ENCODE results near the gene MDP1. TPM values are rescaled to one million over a fixed set of nuclear protein-coding genes. Genes with fewer than 3 reads are reported as not detected.

Gene MDP1
- polyA plus RNA-seq, 2 of the 4 experiments (the other 2 are of a cell fraction): 21.6 to 38.6 TPM

GRCh38 chr14:24263848-24264247, 48.0 kb upstream of the MDP1 start (continued):
- no peak for TF ChIP-seq REST (IDR thresholded peaks at IDR 0.05)
- no peak for TF ChIP-seq HES2 (IDR thresholded peaks at IDR 0.05)

GRCh38 chr14:24262821-24263733, 47.2 kb upstream of the MDP1 start, which contains the start of gene TGM1:
TSS of gene TGM1 (minus strand) at chr14:24263177. CDS start at chr14:24262352, 825 bp downstream.
- POLR2A ChIA-PET: no interaction called here
- H3K4me3 ChIP-seq: no peak within 1 kb of the TSS
- CTCF ChIA-PET: interaction anchor here (0.8 to 34.0 kb wide), 7 partner anchors 8 to 40 kb away, joined by 3 to 469 read pairs (median 4); partner anchors contain the start of genes CIDEB, DHRS1, LTB4R and LTB4R2

GRCh38 chr14:24261969-24262327, 46.1 kb upstream of the MDP1 start:
- Histone ChIP-seq H3K9me3 (no peaks in the 10 kb centered on the region), H3K4me3 (no peak overlapping the region), H3K4me2 (no peak overlapping the region), H3K4me1 (peaks cover 8% of the 10 kb centered on the region), H3K27ac (no peak overlapping the region)
- no peak for ATAC-seq
- POLR2A ChIA-PET: interaction anchor here (2.0 kb wide), 1 partner anchor 9 kb away, joined by 12 read pairs; the partner anchor contains the start of gene RABGGTA
- WGBS (ENCODE audit: missing lambda C conversion rate): 83% methylated on average over 12 of the region's 19 CpGs
- FAIRE-seq: no peak
- CTCF ChIA-PET: interaction anchor here (1.3 to 34.0 kb wide), 6 partner anchors 9 to 41 kb away, joined by 4 to 469 read pairs (median 8); partner anchors contain the start of genes CIDEB, DHRS1, LTB4R and LTB4R2
- no peak for DNase-seq (ENCODE audit: low read depth in 1 of 2, low spot score in 1 of 2)
- TF ChIP-seq RNF2 (IDR thresholded peaks at IDR 0.05; ENCODE audit: borderline replicate concordance, low read depth): no peak
- TF ChIP-seq SMC3 (IDR thresholded peaks at IDR 0.05): no peak
- no peak for TF ChIP-seq HEYL (CRISPR knock-in tag; IDR thresholded peaks at IDR 0.05)
- no peak for TF ChIP-seq KDM1A (IDR thresholded peaks at IDR 0.05; ENCODE audit: low read depth)
- TF ChIP-seq CBX2 (IDR thresholded peaks at IDR 0.05; ENCODE audit: borderline replicate concordance, low read depth): no peak
- TF ChIP-seq SREBF2 (IDR thresholded peaks at IDR 0.05): no peak
- TF ChIP-seq HDAC2 (IDR thresholded peaks at IDR 0.05): no peak
- TF ChIP-seq MYC (IDR thresholded peaks at IDR 0.05; ENCODE audit: borderline replicate concordance, low read length): no peak
- no peak for TF ChIP-seq POLR2A (IDR thresholded peaks at IDR 0.05; ENCODE audit: low read length)
- no peak for TF ChIP-seq HMGXB4 (CRISPR knock-in tag; IDR thresholded peaks at IDR 0.05; ENCODE audit: borderline replicate concordance)

More at GRCh38 chr14:24262821-24263733, 47.2 kb upstream of the MDP1 start, which contains the start of gene TGM1:
- H3K27ac ChIP-seq: no peak within 1 kb of the TSS
- peaks cover 8% of the 10 kb centered on the region for H3K4me1 ChIP-seq
- no peak for TF ChIP-seq HDAC2 (IDR thresholded peaks at IDR 0.05)
- no peak for TF ChIP-seq PHF8 (IDR thresholded peaks at IDR 0.05; ENCODE audit: borderline replicate concordance, low read depth)
- no peak for TF ChIP-seq RCOR1 (IDR thresholded peaks at IDR 0.05; ENCODE audit: low read depth, low read length)
- no peak for TF ChIP-seq SREBF2 (IDR thresholded peaks at IDR 0.05)
- TF ChIP-seq CBX8 (IDR thresholded peaks at IDR 0.05): no peak
- no peak for TF ChIP-seq E2F6 (IDR thresholded peaks at IDR 0.05; ENCODE audit: borderline replicate concordance, low read depth)
- H3K4me2 ChIP-seq: no peak within 1 kb of the TSS
- H3K9me3 ChIP-seq: no peaks in the 10 kb centered on the region
- no peak for DNase-seq (ENCODE audit: low read depth in 1 of 2, low spot score in 1 of 2)
- no peak for FAIRE-seq
- 82% methylated on average over 13 of the region's 14 CpGs for WGBS (ENCODE audit: missing lambda C conversion rate)
- peak in 1 of 2 experiments; percentile 32; a peak in 1 of 6 replicates for ATAC-seq
